LNCaP clone FGC (cell line): ENCODE results near the gene TRAIP.

Source experiments
- DNase-seq: peaks from one replicate; pipeline ENCODE4 v3.0.0-alpha.2; 2011; ENCODE audit warnings: low read depth
- H3K4me3 ChIP-seq: 2 replicates; pipeline ENCODE4 v1.5.1; 2011; ENCODE audit warnings: mild to moderate bottlenecking, low read depth, low read length, control low read depth
- TF ChIP-seq, protein P1 (sequence below): IDR thresholded peaks from 2 replicates; pipeline ENCODE4 v1.5.1; 2012; ENCODE audit warnings: mild to moderate bottlenecking; ENCODE audit not compliant: control insufficient read depth, insufficient read depth; ENCODE audit errors: extremely low read depth

The TRAIP gene

DNA sequence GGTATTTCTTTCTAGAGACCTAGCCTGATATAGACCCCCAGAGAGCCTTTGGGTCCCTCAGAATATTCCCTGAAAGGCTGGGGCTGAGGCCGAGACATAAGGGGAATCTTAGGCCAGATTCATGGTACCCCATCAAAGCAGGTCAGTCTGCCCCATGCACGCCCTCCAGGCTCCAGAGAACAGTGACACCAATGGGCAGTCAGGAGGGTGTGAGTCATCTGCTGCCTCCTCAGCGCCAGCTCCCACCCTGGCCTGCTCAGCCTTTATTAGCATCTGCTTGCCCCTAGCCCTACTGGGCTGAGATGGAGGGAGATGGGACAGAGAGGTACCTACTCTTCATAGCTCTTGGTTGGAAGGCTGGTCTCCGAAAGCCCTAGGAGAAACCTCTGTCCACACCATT is 27.6 kb upstream of the TRAIP start:
- no peak overlapping the region for H3K4me3 ChIP-seq
- no peak for DNase-seq
- TF ChIP-seq, protein P1, sequence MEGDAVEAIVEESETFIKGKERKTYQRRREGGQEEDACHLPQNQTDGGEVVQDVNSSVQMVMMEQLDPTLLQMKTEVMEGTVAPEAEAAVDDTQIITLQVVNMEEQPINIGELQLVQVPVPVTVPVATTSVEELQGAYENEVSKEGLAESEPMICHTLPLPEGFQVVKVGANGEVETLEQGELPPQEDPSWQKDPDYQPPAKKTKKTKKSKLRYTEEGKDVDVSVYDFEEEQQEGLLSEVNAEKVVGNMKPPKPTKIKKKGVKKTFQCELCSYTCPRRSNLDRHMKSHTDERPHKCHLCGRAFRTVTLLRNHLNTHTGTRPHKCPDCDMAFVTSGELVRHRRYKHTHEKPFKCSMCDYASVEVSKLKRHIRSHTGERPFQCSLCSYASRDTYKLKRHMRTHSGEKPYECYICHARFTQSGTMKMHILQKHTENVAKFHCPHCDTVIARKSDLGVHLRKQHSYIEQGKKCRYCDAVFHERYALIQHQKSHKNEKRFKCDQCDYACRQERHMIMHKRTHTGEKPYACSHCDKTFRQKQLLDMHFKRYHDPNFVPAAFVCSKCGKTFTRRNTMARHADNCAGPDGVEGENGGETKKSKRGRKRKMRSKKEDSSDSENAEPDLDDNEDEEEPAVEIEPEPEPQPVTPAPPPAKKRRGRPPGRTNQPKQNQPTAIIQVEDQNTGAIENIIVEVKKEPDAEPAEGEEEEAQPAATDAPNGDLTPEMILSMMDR, result no peak

DNA sequence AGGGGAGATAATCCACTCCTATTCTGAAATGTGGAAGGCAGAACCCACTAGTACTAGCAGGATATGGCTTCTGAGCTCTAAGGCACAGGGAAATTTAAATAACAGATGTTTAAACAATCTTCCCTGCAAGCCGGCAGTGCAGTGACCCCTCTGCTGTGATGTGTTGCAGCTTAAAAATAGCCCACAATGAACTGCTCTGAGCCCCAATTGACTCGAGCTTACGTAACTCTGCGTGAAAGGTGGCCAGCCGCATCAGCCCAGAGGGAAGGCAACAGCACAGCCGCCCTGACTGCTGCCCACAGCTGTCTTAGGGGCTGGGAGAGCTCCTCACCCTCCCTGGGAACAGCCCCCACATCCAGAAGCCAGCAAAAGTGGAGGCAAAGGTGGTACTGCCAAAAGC is 25.8 kb upstream of the TRAIP start:
- DNase-seq, result no peak
- TF ChIP-seq, protein P1, result no peak
- H3K4me3 ChIP-seq, result no peak overlapping the region

DNA sequence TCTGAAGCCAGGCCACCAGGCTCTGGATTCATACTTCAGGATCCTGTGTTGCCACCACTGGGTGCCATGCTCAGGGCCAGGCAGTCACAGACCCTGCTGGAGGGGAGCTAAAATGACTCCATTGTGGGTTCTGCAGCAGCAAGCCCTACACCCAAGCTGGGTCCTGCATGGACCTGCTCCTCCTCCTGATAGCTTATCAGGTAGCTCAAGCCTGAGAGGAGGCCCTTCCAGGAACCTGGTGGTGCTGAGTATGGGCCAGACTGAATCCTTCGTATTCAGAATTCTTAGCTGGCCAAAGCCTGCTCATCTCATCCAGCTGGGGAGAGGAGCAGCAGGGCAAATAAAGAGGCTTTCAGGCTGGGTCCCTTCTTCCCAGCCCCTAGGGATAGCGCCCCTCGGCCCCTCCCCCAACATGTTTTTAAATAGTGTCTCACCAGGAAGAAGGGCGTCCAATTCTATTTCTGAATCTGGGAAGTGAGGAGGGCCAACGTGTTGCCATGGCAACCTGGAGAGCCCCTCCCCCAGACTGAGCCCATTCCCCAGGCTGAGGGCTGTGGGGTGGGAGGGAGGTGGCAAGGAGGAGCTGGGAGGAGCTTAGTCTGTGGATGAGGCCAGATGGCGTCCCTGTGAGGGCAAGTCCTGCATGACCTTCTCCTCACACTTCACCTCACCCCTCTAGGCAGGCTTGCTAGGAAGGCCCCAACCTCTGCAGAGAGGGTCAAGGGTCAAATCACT is 24.4 kb upstream of the TRAIP start:
- DNase-seq, result no peak
- no peak overlapping the region for H3K4me3 ChIP-seq
- TF ChIP-seq, protein P1, result no peak

DNA sequence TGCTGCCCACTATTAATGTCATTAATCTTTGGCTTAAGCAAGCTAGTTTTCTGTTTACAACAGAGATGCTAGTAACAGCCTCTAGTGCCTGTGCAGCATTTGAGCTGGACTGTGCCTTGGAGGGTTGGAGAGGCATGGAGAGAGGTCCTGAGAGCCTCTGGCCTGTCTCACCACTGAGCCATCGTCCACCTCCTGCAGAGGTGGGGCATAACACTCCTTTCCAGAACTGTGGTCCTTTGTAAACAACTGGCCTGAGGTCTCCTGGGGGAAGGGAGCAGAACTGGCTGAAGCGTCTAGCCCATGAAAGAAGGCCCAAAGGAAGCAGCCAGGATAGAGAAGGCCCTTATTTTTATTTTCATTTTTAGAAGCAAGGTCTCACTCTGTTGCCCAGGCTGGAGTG is 23.4 kb upstream of the TRAIP start:
- H3K4me3 ChIP-seq, result no peak overlapping the region
- TF ChIP-seq, protein P1, result no peak

DNA sequence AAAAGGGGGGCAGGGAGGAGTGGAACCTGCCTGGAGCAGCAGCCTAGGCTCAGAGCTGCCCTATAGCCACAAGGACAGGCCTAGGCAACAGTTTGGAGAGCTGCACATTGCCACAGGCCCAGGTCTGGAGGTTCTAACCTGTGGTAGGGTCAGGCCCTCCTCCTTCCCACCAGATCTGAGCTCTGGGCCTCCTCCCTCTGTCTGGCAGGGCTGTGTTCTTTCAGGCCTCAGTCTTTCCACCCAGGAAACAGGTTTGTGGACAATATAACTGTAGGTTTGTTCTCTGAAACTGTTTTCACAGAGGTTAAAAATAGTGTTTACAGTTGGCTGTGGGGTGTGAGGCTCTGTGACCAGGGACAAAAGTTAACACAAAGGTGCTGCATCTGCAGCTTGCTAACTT is 22.3 kb upstream of the TRAIP start:
- TF ChIP-seq, protein P1, result no peak
- H3K4me3 ChIP-seq, result no peak overlapping the region
- no peak for DNase-seq

More for the DNA sequence above, 23.4 kb upstream of the TRAIP start:
- DNase-seq, result no peak

DNA sequence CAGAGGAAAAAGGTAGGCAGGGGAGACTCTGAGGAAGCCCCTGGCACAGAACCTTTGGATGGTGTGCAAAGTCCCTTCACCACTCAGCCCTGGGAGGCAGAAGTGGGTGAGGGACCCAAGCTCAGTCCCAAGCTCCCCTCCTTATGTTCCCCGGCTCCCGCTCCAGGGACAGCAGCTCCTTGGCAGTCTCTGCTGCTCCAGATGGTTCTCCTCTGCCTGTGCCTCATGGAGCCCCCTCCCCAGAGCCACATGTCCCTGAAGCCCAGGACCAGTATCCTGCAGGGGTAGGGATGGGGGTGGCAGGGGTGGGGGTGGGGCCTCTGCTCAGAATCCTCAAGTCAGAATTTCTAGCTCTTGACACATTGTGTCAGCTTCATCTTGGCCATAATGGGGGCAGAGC is 21.4 kb upstream of the TRAIP start:
- TF ChIP-seq, protein P1, result no peak
- H3K4me3 ChIP-seq, result no peak overlapping the region
- no peak for DNase-seq

DNA sequence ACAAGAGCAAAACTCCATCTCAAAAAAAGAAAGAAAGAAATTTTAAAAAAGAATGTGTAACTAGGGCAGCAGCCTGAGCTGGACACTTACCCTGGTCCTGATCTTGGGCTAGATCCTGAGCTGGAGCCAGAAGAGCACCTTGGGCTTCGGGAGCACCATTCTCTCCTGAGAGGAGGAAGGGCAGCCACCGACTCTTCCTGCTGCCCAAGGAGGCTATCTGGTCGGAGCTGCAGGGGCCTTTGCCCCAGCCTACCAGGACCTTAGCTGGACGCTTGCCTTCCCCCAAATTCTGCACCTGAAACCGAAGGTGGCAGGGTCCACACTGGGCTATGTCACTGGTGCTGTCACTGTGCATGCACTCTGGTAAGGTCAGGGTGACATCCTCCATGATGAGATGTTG is 20.2 kb upstream of the TRAIP start:
- no peak for DNase-seq
- TF ChIP-seq, protein P1, result no peak
- H3K4me3 ChIP-seq, result no peak overlapping the region
